Neural progenitor cell (in vitro differentiated cells): ENCODE measurements around the gene NRSN2.

Experiments
- CTCF ChIP-seq: fragments of 200-600 bp; sonication (generic); IDR thresholded peaks from 2 replicates; pipeline ENCODE4 v1.5.1; 2017; ENCODE audit warnings: antibody characterized with exemption, mild to moderate bottlenecking
- EZH2phosphoT487 ChIP-seq: fragments of 200-600 bp; sonication (generic); IDR thresholded peaks from 2 replicates; pipeline ENCODE4 v1.6.1; 2017; ENCODE audit warnings: antibody characterized with exemption

GRCh38 chr20:353166-353565, 6.3 kb downstream of the NRSN2 start:
- no peak for TF ChIP-seq CTCF
- TF ChIP-seq EZH2phosphoT487, result no peak
